NT2/D1 (cell line): ENCODE results near the gene CYGB.
"Not testable (repeated sequence)": the region's sequence is repeated elsewhere in the genome, so short reads cannot be mapped to it uniquely, and the experiment has no call there.

ENCODE experiments used
- SUZ12 ChIP-seq: IDR thresholded peaks from 2 replicates; pipeline ENCODE4 v1.6.1; 2011; ENCODE audit not compliant: insufficient read length, insufficient read depth; ENCODE audit errors: extremely low read depth
- YY1 ChIP-seq: IDR thresholded peaks from 2 replicates; pipeline ENCODE4 v1.6.1; 2011; ENCODE audit not compliant: insufficient read length, insufficient read depth
- ZNF274 ChIP-seq: IDR thresholded peaks from 2 replicates; pipeline ENCODE4 v1.6.1; 2011; ENCODE audit warnings: mild to moderate bottlenecking, low read depth, low read length

- not testable (repeated sequence) for TF ChIP-seq YY1, SUZ12, ZNF274
Observed at GRCh38 chr17:76508472-76509063, 28.9 kb downstream of the CYGB start.
